ENCODE measurements around the gene LPAR1. TPM values are rescaled to one million over a fixed set of nuclear protein-coding genes. Genes with fewer than 3 reads are reported as not detected.

The LPAR1 gene
- total and polyA plus RNA-seq, 10 of the 15 experiments (the other 5 are each of a cell fraction or from before 2014, with no cell fraction given), result 3.3 to 12.9 (median 8.4) TPM

DNA sequence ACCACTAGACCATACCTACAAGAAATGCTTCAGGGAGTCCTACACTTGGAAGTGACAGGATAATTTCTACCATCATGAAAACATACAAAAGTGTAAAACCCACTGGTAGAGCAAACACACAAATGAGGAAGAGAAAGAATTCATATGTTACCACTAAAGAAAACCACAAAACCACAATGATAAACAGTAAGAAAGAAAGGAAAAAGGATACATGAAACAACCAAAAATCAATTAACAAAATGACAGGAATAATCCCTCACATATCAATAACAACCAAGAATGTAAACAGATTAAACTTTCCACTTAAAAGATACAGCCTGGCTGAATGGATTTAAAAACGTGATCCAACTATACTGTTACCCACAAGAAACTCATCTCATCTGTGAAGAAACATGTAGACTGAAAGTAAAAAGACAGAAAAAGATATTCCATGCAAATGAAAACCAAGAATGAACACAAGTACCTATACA is 83.4 kb downstream of the LPAR1 start (continued):
- TF ChIP-seq TAF1 (IDR thresholded peaks at IDR 0.05; ENCODE audit: borderline replicate concordance, low read depth, low read length), result no peak
- TF ChIP-seq, protein P1, sequence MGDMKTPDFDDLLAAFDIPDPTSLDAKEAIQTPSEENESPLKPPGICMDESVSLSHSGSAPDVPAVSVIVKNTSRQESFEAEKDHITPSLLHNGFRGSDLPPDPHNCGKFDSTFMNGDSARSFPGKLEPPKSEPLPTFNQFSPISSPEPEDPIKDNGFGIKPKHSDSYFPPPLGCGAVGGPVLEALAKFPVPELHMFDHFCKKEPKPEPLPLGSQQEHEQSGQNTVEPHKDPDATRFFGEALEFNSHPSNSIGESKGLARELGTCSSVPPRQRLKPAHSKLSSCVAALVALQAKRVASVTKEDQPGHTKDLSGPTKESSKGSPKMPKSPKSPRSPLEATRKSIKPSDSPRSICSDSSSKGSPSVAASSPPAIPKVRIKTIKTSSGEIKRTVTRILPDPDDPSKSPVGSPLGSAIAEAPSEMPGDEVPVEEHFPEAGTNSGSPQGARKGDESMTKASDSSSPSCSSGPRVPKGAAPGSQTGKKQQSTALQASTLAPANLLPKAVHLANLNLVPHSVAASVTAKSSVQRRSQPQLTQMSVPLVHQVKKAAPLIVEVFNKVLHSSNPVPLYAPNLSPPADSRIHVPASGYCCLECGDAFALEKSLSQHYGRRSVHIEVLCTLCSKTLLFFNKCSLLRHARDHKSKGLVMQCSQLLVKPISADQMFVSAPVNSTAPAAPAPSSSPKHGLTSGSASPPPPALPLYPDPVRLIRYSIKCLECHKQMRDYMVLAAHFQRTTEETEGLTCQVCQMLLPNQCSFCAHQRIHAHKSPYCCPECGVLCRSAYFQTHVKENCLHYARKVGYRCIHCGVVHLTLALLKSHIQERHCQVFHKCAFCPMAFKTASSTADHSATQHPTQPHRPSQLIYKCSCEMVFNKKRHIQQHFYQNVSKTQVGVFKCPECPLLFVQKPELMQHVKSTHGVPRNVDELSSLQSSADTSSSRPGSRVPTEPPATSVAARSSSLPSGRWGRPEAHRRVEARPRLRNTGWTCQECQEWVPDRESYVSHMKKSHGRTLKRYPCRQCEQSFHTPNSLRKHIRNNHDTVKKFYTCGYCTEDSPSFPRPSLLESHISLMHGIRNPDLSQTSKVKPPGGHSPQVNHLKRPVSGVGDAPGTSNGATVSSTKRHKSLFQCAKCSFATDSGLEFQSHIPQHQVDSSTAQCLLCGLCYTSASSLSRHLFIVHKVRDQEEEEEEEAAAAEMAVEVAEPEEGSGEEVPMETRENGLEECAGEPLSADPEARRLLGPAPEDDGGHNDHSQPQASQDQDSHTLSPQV (IDR thresholded peaks at IDR 0.05), result no peak
- TF ChIP-seq RB1 (IDR thresholded peaks at IDR 0.05; ENCODE audit: borderline replicate concordance), result no peak
- TF ChIP-seq YBX1 (IDR thresholded peaks at IDR 0.05), result no peak
- TF ChIP-seq TBL1XR1 (IDR thresholded peaks at IDR 0.05; ENCODE audit: low read depth, low read length), result no peak
- no peak for TF ChIP-seq SMARCA5 (IDR thresholded peaks at IDR 0.05)
- TF ChIP-seq, protein P2, sequence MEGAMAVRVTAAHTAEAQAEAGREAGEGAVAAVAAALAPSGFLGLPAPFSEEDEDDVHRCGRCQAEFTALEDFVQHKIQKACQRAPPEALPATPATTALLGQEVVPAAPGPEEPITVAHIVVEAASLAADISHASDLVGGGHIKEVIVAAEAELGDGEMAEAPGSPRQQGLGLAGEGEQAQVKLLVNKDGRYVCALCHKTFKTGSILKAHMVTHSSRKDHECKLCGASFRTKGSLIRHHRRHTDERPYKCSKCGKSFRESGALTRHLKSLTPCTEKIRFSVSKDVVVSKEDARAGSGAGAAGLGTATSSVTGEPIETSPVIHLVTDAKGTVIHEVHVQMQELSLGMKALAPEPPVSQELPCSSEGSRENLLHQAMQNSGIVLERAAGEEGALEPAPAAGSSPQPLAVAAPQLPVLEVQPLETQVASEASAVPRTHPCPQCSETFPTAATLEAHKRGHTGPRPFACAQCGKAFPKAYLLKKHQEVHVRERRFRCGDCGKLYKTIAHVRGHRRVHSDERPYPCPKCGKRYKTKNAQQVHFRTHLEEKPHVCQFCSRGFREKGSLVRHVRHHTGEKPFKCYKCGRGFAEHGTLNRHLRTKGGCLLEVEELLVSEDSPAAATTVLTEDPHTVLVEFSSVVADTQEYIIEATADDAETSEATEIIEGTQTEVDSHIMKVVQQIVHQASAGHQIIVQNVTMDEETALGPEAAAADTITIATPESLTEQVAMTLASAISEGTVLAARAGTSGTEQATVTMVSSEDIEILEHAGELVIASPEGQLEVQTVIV (IDR thresholded peaks at IDR 0.05; ENCODE audit: borderline replicate concordance, partially characterized antibody), result no peak
- TF ChIP-seq, protein P3, sequence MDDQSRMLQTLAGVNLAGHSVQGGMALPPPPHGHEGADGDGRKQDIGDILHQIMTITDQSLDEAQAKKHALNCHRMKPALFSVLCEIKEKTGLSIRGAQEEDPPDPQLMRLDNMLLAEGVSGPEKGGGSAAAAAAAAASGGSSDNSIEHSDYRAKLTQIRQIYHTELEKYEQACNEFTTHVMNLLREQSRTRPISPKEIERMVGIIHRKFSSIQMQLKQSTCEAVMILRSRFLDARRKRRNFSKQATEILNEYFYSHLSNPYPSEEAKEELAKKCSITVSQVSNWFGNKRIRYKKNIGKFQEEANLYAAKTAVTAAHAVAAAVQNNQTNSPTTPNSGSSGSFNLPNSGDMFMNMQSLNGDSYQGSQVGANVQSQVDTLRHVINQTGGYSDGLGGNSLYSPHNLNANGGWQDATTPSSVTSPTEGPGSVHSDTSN (IDR thresholded peaks at IDR 0.05; ENCODE audit: insufficient replicate concordance, low read depth, low read length), result no peak
- TF ChIP-seq GABPA (IDR thresholded peaks at IDR 0.05; ENCODE audit: low read depth), result no peak
- TF ChIP-seq CREM (IDR thresholded peaks at IDR 0.05; ENCODE audit: low read depth), result no peak
- no peak for TF ChIP-seq IRF4 (IDR thresholded peaks at IDR 0.05; ENCODE audit: low read depth, low read length)
- TF ChIP-seq NFIC (IDR thresholded peaks at IDR 0.05; ENCODE audit: low read depth, low read length), result peak; percentile 76; the same call in 1 of the 2 replicates
- TF ChIP-seq HDAC2 (IDR thresholded peaks at IDR 0.05), result no peak
- TF ChIP-seq, protein P4, sequence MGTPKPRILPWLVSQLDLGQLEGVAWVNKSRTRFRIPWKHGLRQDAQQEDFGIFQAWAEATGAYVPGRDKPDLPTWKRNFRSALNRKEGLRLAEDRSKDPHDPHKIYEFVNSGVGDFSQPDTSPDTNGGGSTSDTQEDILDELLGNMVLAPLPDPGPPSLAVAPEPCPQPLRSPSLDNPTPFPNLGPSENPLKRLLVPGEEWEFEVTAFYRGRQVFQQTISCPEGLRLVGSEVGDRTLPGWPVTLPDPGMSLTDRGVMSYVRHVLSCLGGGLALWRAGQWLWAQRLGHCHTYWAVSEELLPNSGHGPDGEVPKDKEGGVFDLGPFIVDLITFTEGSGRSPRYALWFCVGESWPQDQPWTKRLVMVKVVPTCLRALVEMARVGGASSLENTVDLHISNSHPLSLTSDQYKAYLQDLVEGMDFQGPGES (IDR thresholded peaks at IDR 0.05), result no peak
- TF ChIP-seq, protein P5, sequence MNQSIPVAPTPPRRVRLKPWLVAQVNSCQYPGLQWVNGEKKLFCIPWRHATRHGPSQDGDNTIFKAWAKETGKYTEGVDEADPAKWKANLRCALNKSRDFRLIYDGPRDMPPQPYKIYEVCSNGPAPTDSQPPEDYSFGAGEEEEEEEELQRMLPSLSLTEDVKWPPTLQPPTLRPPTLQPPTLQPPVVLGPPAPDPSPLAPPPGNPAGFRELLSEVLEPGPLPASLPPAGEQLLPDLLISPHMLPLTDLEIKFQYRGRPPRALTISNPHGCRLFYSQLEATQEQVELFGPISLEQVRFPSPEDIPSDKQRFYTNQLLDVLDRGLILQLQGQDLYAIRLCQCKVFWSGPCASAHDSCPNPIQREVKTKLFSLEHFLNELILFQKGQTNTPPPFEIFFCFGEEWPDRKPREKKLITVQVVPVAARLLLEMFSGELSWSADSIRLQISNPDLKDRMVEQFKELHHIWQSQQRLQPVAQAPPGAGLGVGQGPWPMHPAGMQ (IDR thresholded peaks at IDR 0.05; ENCODE audit: borderline replicate concordance), result peak; percentile 80; the same call in 1 of the 2 replicates
- TF ChIP-seq, protein P6, sequence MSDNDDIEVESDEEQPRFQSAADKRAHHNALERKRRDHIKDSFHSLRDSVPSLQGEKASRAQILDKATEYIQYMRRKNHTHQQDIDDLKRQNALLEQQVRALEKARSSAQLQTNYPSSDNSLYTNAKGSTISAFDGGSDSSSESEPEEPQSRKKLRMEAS (IDR thresholded peaks at IDR 0.05; ENCODE audit: low read depth, low read length), result no peak
- peak; percentile 46; the same call in 1 of the 2 replicates for TF ChIP-seq BACH1 (IDR thresholded peaks at IDR 0.05; ENCODE audit: borderline replicate concordance)
- TF ChIP-seq PAX8 (IDR thresholded peaks at IDR 0.05), result no peak
- peak; percentile 18 for TF ChIP-seq SMAD1 (IDR thresholded peaks at IDR 0.05; ENCODE audit: low read depth, partially characterized antibody)
- TF ChIP-seq TARDBP (IDR thresholded peaks at IDR 0.05; ENCODE audit: borderline replicate concordance), result no peak
- TF ChIP-seq ETV6 (conservative IDR thresholded peaks at IDR 0.05 in 1 of 2, IDR thresholded peaks at IDR 0.05 in 1 of 2; ENCODE audit: borderline replicate concordance in 1 of 2, low read depth in 1 of 2), result no peak
- TF ChIP-seq NBN (IDR thresholded peaks at IDR 0.05), result peak; percentile 95

Data from GM12878 (cell line).